ENCODE data around the gene SZT2. TPM values are rescaled to one million over a fixed set of nuclear protein-coding genes. Genes with fewer than 3 reads are reported as not detected.
"Not testable (repeated sequence)": the region's sequence is repeated elsewhere in the genome, so short reads cannot be mapped to it uniquely, and the experiment has no call there.

Gene SZT2
- total RNA-seq, 4 donors from 2014 or later, result 26.4 to 61.9 (median 36.7) TPM

DNA sequence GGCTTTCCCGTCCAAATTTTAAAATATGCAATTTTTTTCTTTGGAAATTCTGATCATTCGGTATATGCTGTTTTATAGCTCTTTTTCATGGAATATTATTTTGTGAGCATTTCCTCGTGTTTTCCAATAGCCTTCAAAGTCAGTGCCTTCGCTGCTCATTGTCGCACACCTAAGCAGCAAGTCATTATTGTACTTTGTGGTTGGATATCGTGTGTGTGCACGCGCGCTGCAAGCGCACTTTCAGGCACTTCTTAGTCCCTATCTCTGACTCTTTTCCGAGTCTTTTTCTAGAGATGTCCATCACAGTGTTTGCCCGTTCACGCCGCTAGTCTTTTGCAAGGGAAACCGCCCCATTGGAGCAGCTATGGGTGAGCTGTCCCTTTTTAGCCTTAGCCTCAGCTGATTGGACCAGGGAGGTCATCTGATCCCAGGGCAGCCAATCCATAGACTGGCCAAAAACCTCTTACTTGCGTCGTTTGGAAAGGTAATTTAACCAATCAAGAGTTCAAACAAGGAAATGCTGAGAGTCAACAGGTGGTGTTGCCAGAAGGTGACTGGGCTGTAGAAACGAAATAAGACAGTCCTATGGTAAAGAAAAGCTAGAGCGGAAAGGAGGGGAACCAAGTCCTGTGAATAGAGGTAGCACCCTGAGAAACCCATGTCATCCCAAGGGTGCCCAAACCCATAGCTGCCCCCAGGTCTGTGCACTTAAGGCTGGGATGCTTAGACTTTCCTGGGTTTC, 64.7 kb downstream of the SZT2 start:
- TF ChIP-seq, protein P1, sequence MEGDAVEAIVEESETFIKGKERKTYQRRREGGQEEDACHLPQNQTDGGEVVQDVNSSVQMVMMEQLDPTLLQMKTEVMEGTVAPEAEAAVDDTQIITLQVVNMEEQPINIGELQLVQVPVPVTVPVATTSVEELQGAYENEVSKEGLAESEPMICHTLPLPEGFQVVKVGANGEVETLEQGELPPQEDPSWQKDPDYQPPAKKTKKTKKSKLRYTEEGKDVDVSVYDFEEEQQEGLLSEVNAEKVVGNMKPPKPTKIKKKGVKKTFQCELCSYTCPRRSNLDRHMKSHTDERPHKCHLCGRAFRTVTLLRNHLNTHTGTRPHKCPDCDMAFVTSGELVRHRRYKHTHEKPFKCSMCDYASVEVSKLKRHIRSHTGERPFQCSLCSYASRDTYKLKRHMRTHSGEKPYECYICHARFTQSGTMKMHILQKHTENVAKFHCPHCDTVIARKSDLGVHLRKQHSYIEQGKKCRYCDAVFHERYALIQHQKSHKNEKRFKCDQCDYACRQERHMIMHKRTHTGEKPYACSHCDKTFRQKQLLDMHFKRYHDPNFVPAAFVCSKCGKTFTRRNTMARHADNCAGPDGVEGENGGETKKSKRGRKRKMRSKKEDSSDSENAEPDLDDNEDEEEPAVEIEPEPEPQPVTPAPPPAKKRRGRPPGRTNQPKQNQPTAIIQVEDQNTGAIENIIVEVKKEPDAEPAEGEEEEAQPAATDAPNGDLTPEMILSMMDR (IDR thresholded peaks at IDR 0.05), result no peak
- DNase-seq (ENCODE audit: low spot score) (peak; percentile 71), ATAC-seq (ENCODE audit: low FRiP score) (peak; percentile 89)

DNA sequence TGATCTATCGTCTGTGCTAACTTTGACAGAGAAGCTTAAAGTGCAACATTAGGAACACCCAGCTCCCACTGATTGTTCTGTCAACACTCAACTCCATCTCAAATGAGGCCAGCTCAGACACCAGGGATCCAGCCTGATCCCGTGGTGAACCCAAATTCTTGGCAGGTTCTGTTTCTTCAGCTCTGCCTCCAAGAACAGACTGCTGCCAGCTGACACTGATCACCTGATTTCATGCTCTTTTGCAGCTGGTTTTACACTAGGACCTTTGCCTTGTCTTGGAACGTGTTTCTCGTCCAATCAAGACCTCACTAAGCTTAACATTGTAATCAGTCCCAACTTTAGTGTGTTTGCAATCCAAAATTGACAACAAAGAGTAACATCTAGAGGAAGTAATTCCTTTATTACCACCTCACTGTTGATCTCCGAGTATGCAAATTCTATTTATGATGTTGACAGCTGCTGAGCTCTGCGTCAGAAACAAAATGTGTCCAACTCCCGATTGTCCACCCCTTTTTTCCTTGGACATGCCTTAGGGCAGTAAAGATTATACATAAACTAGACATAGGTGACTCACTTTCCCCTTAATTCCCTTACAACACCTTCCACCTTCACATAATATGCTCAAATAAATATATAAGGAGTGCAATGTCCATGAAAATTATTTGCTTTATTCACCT, 65.7 kb downstream of the SZT2 start:
- TF ChIP-seq, protein P1 (IDR thresholded peaks at IDR 0.05), result no peak
- DNase-seq (ENCODE audit: low spot score) (no peak), ATAC-seq (ENCODE audit: low FRiP score) (no peak)

DNA sequence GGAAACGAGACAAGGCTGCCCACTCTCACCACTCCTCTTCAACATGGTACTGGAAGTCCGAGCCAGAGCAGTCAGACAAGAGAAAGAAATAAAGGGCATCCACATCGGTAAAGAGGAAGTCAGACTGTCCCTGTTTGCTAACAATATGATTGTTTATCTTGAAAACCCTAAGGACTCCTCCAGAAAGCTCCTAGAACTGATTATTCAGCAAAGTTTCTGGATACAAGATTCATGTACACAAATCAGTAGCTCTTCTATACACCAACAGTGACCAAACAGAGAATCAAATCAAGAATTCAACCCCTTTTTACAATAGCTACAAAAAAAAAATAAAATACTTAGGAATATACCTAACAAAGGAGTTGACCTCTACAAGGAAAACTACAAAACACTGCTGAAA, 68.7 kb downstream of the SZT2 start:
- DNase-seq (ENCODE audit: low spot score); ATAC-seq (ENCODE audit: low FRiP score): not testable (repeated sequence)

DNA sequence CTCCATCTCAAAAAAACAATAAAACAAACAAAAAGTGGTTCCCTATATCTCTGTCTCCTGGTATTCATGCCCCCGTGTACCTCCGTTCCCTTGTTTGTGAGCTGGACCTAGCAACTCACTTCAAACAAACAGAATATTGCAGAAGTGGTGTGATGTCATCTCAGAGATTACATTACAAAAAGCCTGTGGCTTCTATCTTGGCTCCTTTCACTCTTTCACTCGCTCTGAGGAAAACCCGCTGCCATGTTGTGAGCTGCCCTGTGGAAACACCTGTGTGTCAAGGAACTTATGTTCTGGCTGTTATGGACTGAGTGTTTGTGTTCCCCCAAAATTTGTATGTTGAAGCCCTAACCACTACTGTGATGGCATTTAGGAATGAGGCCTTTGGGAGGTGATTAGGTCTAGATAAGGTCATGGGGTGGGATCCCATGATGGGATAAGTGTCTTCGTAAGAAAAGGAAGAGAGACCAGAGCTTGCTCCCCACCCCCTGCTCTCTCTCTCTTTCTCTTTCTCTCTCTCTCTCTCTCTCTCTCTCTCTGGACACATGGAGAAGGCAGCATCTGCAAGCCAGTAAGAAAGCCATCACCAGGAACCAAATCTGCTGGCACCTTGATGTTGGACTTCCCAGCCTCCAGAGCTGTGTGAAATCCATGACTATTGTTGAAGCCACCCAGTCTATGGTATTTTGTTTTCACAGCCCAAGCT, 71.4 kb downstream of the SZT2 start:
- DNase-seq (ENCODE audit: low spot score) (no peak), ATAC-seq (ENCODE audit: low FRiP score) (no peak)
- TF ChIP-seq, protein P1 (IDR thresholded peaks at IDR 0.05), result no peak

DNA sequence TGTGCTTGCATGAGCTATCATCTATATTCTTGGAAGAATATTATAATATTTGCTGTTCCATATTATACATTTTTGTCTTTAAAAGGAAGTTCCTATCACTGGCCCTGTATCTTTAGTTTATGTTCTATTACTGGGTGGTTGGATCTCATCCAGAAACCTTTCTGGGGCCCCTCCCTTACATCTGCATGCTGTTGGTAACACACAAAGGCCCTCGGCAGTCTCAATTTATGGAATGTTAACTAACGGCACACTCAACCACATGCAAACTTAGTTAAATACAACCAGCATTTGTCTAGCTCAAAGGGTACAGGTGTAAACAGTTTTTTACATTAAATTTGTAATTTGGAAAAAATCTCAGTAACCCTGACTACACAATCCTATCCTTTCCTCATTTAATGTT, 73.8 kb downstream of the SZT2 start:
- ATAC-seq (ENCODE audit: low FRiP score) (no peak), DNase-seq (ENCODE audit: low spot score) (no peak)
- TF ChIP-seq, protein P1 (IDR thresholded peaks at IDR 0.05), result no peak

DNA sequence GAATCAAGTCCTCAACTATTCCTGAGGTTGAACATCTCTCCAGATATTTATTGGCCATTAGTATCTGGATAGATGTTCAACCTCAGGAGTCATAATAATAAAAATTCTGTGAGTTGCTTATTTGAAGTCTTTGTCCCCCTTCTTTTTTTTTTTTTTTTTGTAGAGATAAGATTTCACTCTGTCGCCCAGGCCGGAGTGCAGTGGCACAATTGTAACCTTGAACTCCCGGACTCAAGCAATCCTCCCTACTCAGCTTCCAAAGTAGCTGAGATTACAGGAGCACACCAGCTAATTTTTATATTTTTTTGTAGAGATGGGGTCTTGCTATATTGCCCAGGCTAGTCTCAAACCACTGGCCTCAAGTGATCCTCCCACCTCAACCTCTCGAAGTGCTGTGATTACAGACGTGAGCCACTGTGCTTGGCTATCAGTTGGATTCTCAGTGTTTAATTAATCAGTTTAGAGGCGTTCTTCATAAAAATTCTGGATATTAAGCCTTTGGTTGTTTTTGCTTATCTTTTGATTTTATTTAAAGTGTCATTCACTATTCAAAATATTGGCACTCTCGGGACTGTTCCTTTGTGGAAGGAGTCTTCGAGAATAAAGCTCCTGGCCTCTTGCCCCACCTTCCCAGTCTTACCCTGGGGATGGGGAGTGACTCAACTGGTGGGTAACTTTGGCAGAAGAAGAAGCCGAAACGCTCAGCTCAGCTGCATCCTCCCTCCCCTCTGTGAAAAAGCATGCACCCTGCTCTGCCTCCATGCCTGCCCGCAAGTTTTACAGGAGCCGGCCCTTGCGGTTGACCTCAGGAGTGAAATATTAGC, 75.2 kb downstream of the SZT2 start:
- DNase-seq (ENCODE audit: low spot score) (no peak), ATAC-seq (ENCODE audit: low FRiP score) (no peak)
- TF ChIP-seq, protein P1 (IDR thresholded peaks at IDR 0.05), result no peak
